GM18505 (cell line): Measurements from ENCODE around the gene BIVM.

Source experiments
- ATAC-seq: cut with Tn5 transposase; IDR thresholded peaks from one replicate; pipeline ENCODE4 v1.9.1; 2021; ENCODE audit not compliant: unreplicated experiment
- POLR2A ChIP-seq: IDR thresholded peaks from 4 replicates; pipeline ENCODE4 v1.6.1; 2011; ENCODE audit warnings: borderline replicate concordance; ENCODE audit not compliant: insufficient read depth, insufficient read length; ENCODE audit errors: extremely low read depth

BIVM gene

DNA sequence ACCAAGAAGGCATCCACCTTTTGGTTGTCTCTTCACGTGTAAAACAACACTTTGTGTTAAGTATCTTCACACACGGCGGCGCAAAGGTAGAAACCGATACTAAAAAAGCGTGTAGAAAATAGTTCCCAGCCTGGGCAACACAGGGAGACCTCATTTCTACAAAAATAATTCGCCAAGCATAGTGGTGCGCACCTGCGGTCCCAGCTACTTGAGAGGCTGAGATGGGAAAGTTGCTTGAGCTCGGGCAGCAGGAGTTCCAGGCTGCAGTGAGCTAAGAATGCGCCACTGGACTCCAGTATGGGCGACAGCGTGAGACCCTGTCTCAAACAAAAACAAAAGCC is 46.3 kb downstream of the BIVM start:
- ATAC-seq: peak; percentile 13

DNA sequence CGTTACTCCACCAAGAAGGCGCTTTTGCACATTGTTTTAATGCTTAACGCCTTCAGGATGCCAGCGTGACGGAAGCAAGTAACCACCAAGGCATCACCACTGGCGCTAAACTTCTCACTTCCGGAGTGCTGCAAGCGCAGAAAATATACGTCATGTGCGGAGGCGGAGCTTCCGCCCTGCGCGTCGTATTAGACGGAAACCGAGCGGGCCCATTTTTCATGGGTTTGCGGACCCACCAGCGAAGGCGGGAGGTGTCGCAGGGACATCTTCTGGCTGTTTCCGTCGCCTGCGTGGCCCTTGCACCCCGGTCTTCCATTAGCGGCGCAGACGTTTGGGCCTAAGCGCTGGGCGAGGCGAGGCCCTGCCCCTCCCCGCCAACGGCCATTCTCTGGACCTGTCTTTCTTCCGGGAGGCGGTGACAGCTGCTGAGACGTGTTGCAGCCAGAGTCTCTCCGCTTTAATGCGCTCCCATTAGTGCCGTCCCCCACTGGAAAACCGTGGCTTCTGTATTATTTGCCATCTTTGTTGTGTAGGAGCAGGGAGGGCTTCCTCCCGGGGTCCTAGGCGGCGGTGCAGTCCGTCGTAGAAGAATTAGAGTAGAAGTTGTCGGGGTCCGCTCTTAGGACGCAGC is 46.8 kb downstream of the BIVM start, which contains the start of gene ERCC5:
Gene ERCC5 (plus strand): TSS at position 403 of the 631 bp plus-strand sequence. CDS start 235 bp downstream, outside the sequence.
- TF ChIP-seq POLR2A: peak; percentile 86
- peak; percentile 86 for ATAC-seq

More for the DNA sequence above, 46.3 kb downstream of the BIVM start:
- no peak for TF ChIP-seq POLR2A

DNA sequence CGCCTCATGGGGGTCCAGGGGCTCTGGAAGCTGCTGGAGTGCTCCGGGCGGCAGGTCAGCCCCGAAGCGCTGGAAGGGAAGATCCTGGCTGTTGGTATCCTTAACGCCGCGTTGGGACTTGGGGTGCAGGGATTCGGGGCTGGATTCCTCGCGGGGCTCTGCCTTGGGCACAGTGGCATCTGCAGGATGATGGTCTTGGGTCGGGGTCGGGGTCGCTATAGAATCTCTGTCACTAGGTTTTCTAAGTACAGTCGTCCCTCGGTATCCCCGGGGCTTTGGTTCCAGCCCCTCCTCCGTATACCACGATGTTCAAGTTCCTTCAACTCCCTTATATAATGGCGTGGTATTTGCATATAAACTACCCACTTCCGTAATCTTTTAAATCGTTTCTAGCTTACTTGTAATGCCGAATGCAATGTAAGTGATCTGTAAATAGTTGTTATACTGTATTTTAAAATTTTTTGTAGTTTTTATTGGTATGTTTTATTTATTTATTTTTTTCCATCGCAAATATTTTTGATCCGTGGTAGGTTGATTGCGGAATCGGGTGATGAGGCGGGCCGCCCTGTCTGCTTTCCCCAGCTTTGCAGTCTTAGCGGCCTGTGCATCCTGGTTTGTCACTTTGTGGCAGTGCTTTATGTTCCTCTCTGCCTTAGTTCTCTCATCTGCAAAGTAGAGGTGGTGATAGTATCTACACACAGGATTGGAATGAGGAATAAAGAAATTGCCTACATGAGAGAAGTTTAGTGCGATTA is 47.5 kb downstream of the BIVM start:
- ATAC-seq: peak; percentile 34

DNA sequence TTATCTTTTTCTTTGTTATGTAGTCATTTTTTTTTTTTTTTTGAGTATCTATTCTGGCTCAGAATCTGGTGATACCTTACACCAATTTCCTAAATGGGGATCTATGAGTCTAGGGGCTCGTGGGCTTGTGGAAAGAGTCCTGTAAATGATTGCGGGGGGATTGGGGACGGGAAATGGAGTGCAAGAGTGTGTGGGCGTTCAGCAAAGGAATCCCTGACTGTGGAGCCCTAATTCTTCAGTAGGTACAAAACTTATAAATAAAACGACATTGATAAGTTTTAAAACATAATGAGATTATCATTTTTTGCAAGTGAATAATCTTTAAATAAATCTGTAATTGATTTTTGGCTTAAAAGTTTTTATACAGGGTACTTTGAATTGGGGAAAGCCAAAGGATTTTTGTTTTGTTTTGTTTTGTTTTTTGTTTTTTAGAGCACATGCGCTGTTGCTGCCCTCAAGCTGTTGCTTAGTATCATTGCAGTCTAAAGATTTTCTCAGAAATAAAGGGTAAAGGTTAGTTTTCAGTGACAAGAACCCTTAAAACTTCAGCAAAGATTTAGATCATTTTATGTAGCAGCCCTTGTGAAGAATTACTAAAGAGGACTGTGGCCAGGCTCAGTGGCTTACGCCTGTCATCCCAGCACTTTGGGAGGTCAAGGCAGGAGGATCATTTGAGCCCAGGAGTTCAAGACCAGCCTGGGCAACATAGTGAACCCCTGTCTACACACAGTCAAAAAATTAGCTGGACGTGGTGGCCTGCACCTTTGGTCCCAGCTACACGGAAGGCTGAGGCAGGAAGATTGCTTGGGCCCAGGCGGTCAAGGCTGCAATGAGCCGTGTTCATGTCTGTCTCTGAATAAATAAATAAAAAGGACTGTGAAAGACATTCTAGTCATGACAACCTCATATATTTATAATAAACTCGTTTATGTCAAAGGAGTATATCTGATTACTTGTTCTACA is 48.6 kb downstream of the BIVM start:
- TF ChIP-seq POLR2A: no peak
- no peak for ATAC-seq

More for the DNA sequence above, 47.5 kb downstream of the BIVM start:
- TF ChIP-seq POLR2A: no peak

DNA sequence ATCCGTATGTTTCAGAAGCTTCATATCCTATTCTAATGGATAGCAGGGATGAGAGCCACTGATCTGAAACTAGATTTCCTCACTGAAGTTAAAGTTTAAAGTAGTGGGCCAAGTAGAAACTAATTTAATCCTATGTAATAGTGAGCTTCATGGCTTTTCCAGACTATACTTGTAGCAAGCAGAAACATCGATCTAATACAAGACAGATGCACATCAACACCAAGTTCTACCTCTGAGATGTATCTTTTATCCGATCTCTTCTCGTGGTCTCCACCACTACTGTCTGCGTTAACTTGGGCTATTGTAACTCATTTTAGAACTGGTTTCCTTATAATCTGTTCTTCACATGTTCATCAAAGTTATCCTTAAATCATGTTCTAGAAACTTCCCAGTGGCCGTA is 50.0 kb downstream of the BIVM start:
- ATAC-seq: no peak
- no peak for TF ChIP-seq POLR2A

DNA sequence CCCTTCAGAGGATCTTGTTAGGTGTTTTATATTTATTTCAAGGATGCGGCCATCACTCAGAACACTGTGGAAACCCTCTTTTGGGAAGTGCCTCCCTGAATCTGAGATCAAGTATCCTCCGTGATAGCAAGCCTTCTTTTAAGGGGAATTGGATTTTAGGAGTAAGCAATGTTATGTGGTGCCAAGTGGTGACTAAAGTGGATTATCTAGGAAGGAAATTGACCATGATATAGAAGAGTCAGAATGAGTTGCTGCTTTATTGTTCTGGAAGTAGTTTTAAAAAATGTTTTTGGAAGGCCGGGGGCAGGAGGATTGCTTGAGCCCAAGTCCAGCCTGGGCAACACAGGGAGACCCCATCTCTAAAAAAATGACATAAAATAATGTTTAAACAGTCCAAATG is 53.6 kb downstream of the BIVM start:
- no peak for TF ChIP-seq POLR2A
- no peak for ATAC-seq

DNA sequence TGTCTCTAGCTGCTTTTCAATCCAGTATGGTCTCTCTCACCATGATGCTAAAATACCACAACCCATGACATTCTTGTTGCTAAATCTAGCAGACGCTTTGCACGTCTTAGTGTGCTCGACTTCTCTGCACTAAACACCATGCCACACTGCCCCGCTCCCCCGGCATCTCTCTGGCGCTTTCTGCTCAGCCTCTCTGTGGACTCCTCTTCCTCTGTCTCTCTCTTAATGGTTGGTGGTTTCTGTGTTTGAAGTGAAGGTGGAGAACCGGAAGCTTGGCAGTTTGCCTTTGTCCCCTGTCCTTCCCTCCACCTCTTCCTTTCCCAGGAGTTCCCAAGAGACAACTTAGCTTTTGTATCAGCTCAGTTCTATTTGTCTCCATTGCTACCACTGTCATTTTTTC is 55.8 kb downstream of the BIVM start:
- ATAC-seq: peak; percentile 77

DNA sequence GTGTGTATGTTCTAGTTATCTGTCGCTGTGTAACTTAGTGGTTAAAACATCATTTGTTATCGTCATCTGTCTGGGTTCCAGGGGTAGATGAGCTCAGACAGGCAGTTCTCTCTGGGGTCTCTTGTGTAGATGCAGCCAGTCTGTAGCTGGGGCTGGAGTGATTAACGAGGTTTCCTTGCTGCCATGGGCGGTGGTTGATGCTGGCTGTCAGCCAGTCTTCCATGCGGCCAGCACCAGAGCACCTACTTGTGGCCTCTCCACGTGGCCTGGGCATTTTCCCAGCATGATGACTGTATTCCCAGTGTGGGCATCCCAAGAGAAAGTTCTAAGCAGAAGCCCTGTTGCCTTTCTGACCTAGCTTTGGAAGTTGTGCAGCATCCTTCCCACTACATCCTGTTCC is 57.6 kb downstream of the BIVM start:
- no peak for ATAC-seq
- no peak for TF ChIP-seq POLR2A

More for the DNA sequence above, 55.8 kb downstream of the BIVM start:
- no peak for TF ChIP-seq POLR2A

DNA sequence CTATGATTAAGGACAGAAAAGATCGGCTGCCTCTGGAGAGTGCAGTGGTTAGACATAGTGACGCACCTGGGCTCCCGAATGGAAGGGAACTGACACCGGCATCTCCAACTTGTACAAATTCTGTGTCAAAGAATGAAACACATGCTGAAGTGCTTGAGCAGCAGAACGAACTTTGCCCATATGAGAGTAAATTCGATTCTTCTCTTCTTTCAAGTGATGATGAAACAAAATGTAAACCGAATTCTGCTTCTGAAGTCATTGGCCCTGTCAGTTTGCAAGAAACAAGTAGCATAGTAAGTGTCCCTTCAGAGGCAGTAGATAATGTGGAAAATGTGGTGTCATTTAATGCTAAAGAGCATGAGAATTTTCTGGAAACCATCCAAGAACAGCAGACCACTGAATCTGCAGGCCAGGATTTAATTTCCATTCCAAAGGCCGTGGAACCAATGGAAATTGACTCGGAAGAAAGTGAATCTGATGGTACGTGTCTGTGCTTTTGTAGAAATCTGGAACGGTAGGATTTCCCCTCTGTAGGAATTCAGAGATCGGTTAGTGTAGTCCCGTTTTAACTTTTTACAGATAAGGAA is 63.8 kb downstream of the BIVM start:
- no peak for TF ChIP-seq POLR2A

DNA sequence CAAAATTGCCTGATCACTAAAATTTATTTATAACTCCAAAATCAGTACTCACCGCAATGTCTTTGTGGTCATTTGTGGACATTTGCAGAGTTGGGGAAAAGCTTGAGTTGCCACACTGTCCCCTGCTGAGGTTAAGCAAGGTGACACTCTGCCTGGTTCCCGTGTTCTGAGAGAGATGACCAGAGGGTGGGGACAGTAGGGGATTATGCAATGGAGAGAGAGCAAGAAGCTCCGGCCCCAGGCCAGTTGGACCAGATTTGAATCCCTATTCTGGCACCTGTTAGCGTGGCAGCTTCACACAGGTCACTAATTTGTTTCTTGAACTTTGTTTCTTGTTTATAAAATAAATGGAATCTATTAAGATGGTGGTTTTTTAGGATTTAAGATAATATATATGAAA is 64.7 kb downstream of the BIVM start:
- ATAC-seq: no peak
- TF ChIP-seq POLR2A: no peak

More for the DNA sequence above, 63.8 kb downstream of the BIVM start:
- ATAC-seq: no peak

DNA sequence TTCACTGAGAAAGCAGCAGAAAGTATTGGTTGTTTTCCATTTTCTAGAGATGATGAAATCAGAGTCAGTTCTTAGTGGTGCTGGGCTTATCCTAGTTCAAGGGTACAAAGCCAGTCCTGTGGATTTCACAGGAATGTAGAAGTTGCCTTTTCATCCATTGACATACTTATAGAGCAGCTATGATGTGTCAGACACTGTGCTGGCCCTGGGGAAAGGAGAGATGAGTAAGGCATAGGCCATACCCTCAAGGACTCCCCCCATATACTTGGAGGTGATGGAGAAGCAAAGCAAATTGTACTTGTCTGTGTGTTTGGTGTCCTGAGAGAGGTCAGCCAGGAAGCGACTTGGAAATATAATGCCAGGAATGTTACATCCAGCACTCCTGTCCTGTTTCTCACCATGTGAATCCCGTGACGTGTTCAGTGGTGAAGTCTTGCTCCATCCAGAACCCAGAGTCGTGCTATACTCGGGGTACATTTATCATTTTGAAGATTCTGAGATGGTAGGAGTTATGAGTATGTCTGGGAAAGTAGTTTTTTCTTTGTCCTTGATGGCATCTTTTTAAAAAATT is 69.5 kb downstream of the BIVM start:
- no peak for TF ChIP-seq POLR2A
- no peak for ATAC-seq

DNA sequence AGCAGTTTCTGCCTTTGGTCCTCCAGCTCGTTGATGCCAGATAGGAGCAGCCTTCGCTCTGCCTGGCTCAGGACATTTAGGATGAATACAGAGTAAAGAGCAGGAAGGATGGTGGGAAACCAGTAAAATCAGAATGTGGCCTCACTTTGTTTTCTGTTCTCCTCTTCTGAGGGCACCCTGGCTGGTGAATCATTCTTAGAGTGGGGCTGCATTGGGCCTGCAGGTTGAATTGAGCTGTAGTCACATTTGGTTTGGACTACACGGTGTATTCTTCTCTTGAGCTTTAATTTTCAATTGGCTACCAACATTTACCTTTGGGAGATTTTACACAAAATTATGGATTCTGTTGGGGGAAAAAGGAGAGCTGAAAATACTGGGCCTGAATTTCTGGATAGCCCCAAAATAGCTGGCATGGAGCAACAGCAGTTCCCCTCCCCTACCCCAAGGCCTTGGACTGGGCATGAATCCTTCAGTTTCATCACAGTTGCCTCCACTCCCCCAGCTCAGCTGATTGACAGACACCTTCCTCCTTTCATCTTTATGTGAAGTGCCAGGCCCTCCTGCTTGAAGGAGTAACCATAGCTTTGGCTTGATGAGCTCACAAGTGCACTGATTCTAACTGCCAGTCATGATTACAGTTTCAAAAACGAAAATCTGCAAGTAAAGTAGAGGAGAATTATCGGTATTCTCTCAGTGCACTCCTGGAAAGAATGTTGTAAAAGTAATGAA is 71.2 kb downstream of the BIVM start:
- peak; percentile 28 for ATAC-seq
- TF ChIP-seq POLR2A: no peak

DNA sequence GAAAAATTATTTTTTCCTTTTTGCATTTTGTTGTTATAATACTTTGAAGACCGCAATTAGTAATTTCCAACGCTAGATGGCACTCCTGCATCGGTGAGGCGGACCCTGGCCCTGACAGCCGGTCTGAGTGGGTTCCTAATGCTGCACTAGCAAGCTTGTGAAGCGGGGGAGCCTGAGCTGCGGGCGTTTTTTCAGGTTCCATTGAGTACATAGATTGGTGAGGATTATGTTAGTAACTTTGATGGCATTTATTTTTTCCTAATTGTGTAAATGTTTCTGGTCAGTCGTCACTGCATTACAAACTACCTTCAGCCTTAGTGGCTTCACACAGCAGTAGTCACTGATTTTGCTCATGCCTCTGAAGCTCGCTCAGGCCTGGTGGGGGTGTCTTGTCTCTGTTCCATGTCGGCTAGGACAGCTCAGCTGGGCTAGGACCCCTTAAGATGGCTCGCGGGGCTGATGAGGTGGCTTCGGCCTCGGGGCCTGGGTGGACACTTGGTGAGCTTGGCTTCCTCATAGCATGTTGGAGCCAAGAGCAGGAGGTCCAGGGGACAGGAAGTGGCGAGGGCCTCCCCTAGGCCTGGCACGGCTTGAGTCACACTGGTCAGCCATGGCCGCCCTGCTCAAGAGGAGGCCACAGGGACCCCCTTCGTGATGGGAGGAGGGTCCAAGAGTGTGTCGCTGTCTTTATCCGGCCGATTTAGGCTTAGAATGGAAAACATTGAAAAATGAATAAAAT is 71.9 kb downstream of the BIVM start:
- ATAC-seq: peak; percentile 75
- TF ChIP-seq POLR2A: no peak
